ENCODE results near the gene ALPG. TPM values are rescaled to one million over a fixed set of nuclear protein-coding genes. Genes with fewer than 3 reads are reported as not detected.

The ALPG gene
- total and polyA plus RNA-seq, 4 donors: not detected

- H3K9me3 ChIP-seq (ENCODE audit: control insufficient read depth in 4 of 4, low read length in 3 of 4): no peaks in the 10 kb centered on the region
- no peak overlapping the region for H3K9ac ChIP-seq (ENCODE audit: low read depth in 1 of 2, low read length in 2 of 2)
- no peak overlapping the region for H3K27ac ChIP-seq (ENCODE audit: low read depth in 1 of 2, low read length in 2 of 2)
- H3K36me3 ChIP-seq (ENCODE audit: control insufficient read depth in 4 of 4, insufficient read depth in 3 of 4, low read depth in 1 of 4, low read length in 3 of 4): no peaks in the 10 kb centered on the region
- no peak overlapping the region for H3K4me3 ChIP-seq (ENCODE audit: low read depth in 1 of 3, low read length in 3 of 3)
- TF ChIP-seq MAX (IDR thresholded peaks at IDR 0.05) (no peak), FOXA2 (IDR thresholded peaks at IDR 0.05) (no peak), GABPA (IDR thresholded peaks at IDR 0.05 in 1 of 2, conservative IDR thresholded peaks at IDR 0.05 in 1 of 2) (no peak), SP1 (IDR thresholded peaks at IDR 0.05) (no peak), HNF4A (conservative IDR thresholded peaks at IDR 0.05) (no peak), TAF1 (conservative IDR thresholded peaks at IDR 0.05) (no peak), EGR1 (IDR thresholded peaks at IDR 0.05; ENCODE audit: low read depth in 2 of 2) (no peak), JUND (IDR thresholded peaks at IDR 0.05) (no peak), NR2F2 (IDR thresholded peaks at IDR 0.05) (no peak), CTCF (IDR thresholded peaks at IDR 0.05; ENCODE audit: low read depth, low read length, missing input control) (no peak), YY1 (IDR thresholded peaks at IDR 0.05) (no peak), RAD21 (IDR thresholded peaks at IDR 0.05) (no peak), RXRA (IDR thresholded peaks at IDR 0.05) (no peak), REST (IDR thresholded peaks at IDR 0.05) (no peak), ZBTB33 (IDR thresholded peaks at IDR 0.05) (no peak), ATF3 (IDR thresholded peaks at IDR 0.05) (no peak)
- 82% methylated on average over 8 of the region's 8 CpGs for WGBS
- H3K27me3 ChIP-seq (ENCODE audit: control insufficient read depth in 4 of 4, insufficient read depth in 4 of 4, low read length in 3 of 4): peaks cover 2 to 8% (median 6%) of the 10 kb centered on the region in 4 donors
- peaks cover 0 to 20% (median 11%) of the 10 kb centered on the region in 4 donors for H3K4me1 ChIP-seq (ENCODE audit: control insufficient read depth in 4 of 4, insufficient read depth in 4 of 4, low read length in 3 of 4)
- DNase-seq (ENCODE audit: low spot score): no peak
Measured at GRCh38 chr2:232415138-232415690, 8.6 kb downstream of the ALPG start.

Measured in liver (tissue), 9 donors.